Effector CD4-positive, alpha-beta T cell (primary cell): Measurements from ENCODE around the gene USP10.

Source experiments
- DNase-seq: peaks from one replicate; pipeline ENCODE4 v3.0.0-alpha.2; 2020
- total RNA-seq: gene quantifications from one replicate; lab custom pipeline; 2026; lab: John Stamatoyannopoulos, UW

The USP10 gene
- total RNA-seq, result 97.4 reads per million, percentile 82 among the genes with 10 or more reads in this experiment

- peak; percentile 79 for DNase-seq
Observed at GRCh38 chr16:84699712-84700445, at the start of gene USP10. Gene USP10, plus strand, starts transcription at chr16:84700000. Its CDS starts 91 bp downstream, at chr16:84700091.

GRCh38 chr16:84650062-84650991 is 49.5 kb upstream of the USP10 start:
- no peak for DNase-seq

- no peak for DNase-seq
Observed at GRCh38 chr16:84652566-84652965, 47.2 kb upstream of the USP10 start.

GRCh38 chr16:84654238-84654637 is 45.6 kb upstream of the USP10 start:
- no peak for DNase-seq

GRCh38 chr16:84654998-84655397 is 44.8 kb upstream of the USP10 start:
- DNase-seq, result no peak

- no peak for DNase-seq
Observed at GRCh38 chr16:84656649-84657048, 43.2 kb upstream of the USP10 start.

- DNase-seq, result no peak
Observed at GRCh38 chr16:84657229-84657837, 42.5 kb upstream of the USP10 start.

GRCh38 chr16:84658690-84659089 is 41.1 kb upstream of the USP10 start:
- no peak for DNase-seq

- no peak for DNase-seq
Observed at GRCh38 chr16:84659656-84660300, 40.0 kb upstream of the USP10 start.

- DNase-seq, result no peak
Observed at GRCh38 chr16:84660973-84661372, 38.8 kb upstream of the USP10 start.

- DNase-seq, result no peak
Observed at GRCh38 chr16:84661418-84662060, 38.3 kb upstream of the USP10 start.

- no peak for DNase-seq
Observed at GRCh38 chr16:84662471-84662870, 37.3 kb upstream of the USP10 start.

GRCh38 chr16:84663433-84664101 is 36.2 kb upstream of the USP10 start:
- no peak for DNase-seq

GRCh38 chr16:84665359-84665758 is 34.4 kb upstream of the USP10 start:
- DNase-seq, result no peak

- no peak for DNase-seq
Observed at GRCh38 chr16:84665843-84666242, 34.0 kb upstream of the USP10 start.

GRCh38 chr16:84667600-84668309 is 32.0 kb upstream of the USP10 start:
- no peak for DNase-seq

- no peak for DNase-seq
Observed at GRCh38 chr16:84670063-84670462, 29.7 kb upstream of the USP10 start.

GRCh38 chr16:84672276-84673202 is 27.3 kb upstream of the USP10 start:
- peak; percentile 83 for DNase-seq

- DNase-seq, result no peak
Observed at GRCh38 chr16:84673203-84673535, 26.6 kb upstream of the USP10 start.

GRCh38 chr16:84673561-84673960 is 26.2 kb upstream of the USP10 start:
- DNase-seq, result no peak
